Nephron progenitor cell (in vitro differentiated cells): ENCODE data around the gene ZNF518B.

ENCODE experiments used
- DNase-seq: peaks from one replicate; pipeline ENCODE4 v3.0.0; 2021
- H3K27ac Mint-ChIP-seq: 2 replicates; pipeline ENCODE4 v1.8.0; 2021; ENCODE audit warnings: mild to moderate bottlenecking, moderate library complexity, mixed read lengths
- H3K27me3 Mint-ChIP-seq: 2 replicates; pipeline ENCODE4 v1.8.0; 2021; ENCODE audit warnings: mild to moderate bottlenecking, low read depth, mixed read lengths; ENCODE audit not compliant: poor library complexity
- H3K36me3 Mint-ChIP-seq: 2 replicates; pipeline ENCODE4 v1.8.0; 2021; ENCODE audit warnings: low read depth, mixed read lengths
- H3K4me1 Mint-ChIP-seq: 2 replicates; pipeline ENCODE4 v1.8.0; 2021; ENCODE audit warnings: mixed read lengths
- H3K4me3 Mint-ChIP-seq: 2 replicates; pipeline ENCODE4 v1.8.0; 2021; ENCODE audit warnings: mild to moderate bottlenecking, moderate library complexity, mixed read lengths
- H3K9me3 Mint-ChIP-seq: 2 replicates; pipeline ENCODE4 v1.8.0; 2021; ENCODE audit warnings: mild to moderate bottlenecking, moderate library complexity, mixed read lengths
- CTCF ChIP-seq: fragments of 200-600 bp; sonication (generic); IDR thresholded peaks from 2 replicates; pipeline ENCODE4 v1.5.0; 2021; ENCODE audit warnings: antibody characterized with exemption

The ZNF518B gene

GRCh38 chr4:10416441-10416840 is 40.8 kb downstream of the ZNF518B start:
- peaks cover 22% of the 10 kb centered on the region for H3K9me3 Mint-ChIP-seq
- peaks cover 18% of the 10 kb centered on the region for H3K4me1 Mint-ChIP-seq
- peaks cover 5% of the 10 kb centered on the region for H3K36me3 Mint-ChIP-seq
- H3K27ac Mint-ChIP-seq, result peak overlapping the region; percentile 63
- TF ChIP-seq CTCF, result no peak
- H3K4me3 Mint-ChIP-seq, result no peak overlapping the region
- peaks cover 6% of the 10 kb centered on the region for H3K27me3 Mint-ChIP-seq
- no peak for DNase-seq

- H3K9me3 Mint-ChIP-seq, result no peaks in the 10 kb centered on the region
- TF ChIP-seq CTCF, result no peak
- peak overlapping the region; percentile 21 for H3K27ac Mint-ChIP-seq
- DNase-seq, result no peak
- H3K27me3 Mint-ChIP-seq, result peaks cover 10% of the 10 kb centered on the region
- no peak overlapping the region for H3K4me3 Mint-ChIP-seq
- H3K4me1 Mint-ChIP-seq, result peaks cover 18% of the 10 kb centered on the region
- no peaks in the 10 kb centered on the region for H3K36me3 Mint-ChIP-seq
Observed at GRCh38 chr4:10413177-10413576, 44.0 kb downstream of the ZNF518B start.

GRCh38 chr4:10405672-10406071 is 51.6 kb downstream of the ZNF518B start:
- H3K9me3 Mint-ChIP-seq, result no peaks in the 10 kb centered on the region
- TF ChIP-seq CTCF, result no peak

GRCh38 chr4:10403633-10404445 is 53.4 kb downstream of the ZNF518B start:
- Mint-ChIP-seq H3K36me3 (no peaks in the 10 kb centered on the region), H3K27ac (no peak overlapping the region), H3K4me1 (no peaks in the 10 kb centered on the region), H3K27me3 (no peaks in the 10 kb centered on the region), H3K9me3 (no peaks in the 10 kb centered on the region), H3K4me3 (no peak overlapping the region)
- TF ChIP-seq CTCF, result peak; percentile 40
- DNase-seq, result no peak

More at GRCh38 chr4:10405672-10406071, 51.6 kb downstream of the ZNF518B start:
- Mint-ChIP-seq H3K27me3 (peaks cover 3% of the 10 kb centered on the region), H3K4me3 (no peak overlapping the region), H3K27ac (no peak overlapping the region), H3K36me3 (no peaks in the 10 kb centered on the region), H3K4me1 (no peaks in the 10 kb centered on the region)
- DNase-seq, result no peak

- no peak overlapping the region for H3K27ac Mint-ChIP-seq
- no peak for TF ChIP-seq CTCF
- no peaks in the 10 kb centered on the region for H3K4me1 Mint-ChIP-seq
- no peak overlapping the region for H3K4me3 Mint-ChIP-seq
- H3K27me3 Mint-ChIP-seq, result peaks cover 5% of the 10 kb centered on the region
- no peaks in the 10 kb centered on the region for H3K36me3 Mint-ChIP-seq
- DNase-seq, result no peak
- H3K9me3 Mint-ChIP-seq, result peaks cover 8% of the 10 kb centered on the region
Observed at GRCh38 chr4:10395971-10396580, 61.1 kb downstream of the ZNF518B start.
